ENCODE data around the gene VWA3B.
A peak's percentile ranks its signal among the peaks of the same experiment; 100 is the strongest.
"Not testable (repeated sequence)": the region's sequence is repeated elsewhere in the genome, so short reads cannot be mapped to it uniquely, and the experiment has no call there.

VWA3B gene

DNA sequence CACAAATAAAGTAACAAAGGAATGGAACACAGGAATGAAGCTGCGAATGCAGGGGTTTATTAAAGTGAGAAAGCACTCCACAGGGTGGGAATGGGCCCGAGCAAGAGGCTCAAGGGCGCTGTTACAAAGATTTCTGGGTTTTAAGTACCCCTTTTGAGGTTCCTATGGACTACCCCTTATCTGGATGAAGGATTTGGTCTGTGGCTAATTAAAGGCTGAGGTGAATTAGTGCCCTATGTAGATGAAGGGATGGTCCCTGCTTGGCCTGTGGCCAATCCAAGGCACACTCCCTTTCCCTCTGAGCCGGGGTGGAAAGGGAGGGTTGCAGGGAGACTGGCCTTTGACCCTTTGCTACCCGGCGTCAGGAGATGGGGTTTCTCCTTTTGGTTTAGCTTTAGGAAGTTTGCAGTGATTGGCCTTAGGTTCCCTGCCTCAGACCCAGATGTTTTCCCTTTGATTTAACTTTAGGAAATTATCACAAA, 211.8 kb downstream of the VWA3B start:
- no peak for DNase-seq (ENCODE audit: low read depth)

GRCh38 chr2:98299211-98299905, 212.4 kb downstream of the VWA3B start:
- DNase-seq (ENCODE audit: low read depth), result no peak

- DNase-seq (ENCODE audit: low read depth), result no peak
Observed at GRCh38 chr2:98300141-98300874, 213.3 kb downstream of the VWA3B start.

GRCh38 chr2:98301469-98301868, 214.5 kb downstream of the VWA3B start:
- no peak for DNase-seq (ENCODE audit: low read depth)

- not testable (repeated sequence) for DNase-seq (ENCODE audit: low read depth)
Observed at GRCh38 chr2:98307131-98307696, 220.2 kb downstream of the VWA3B start.

GRCh38 chr2:98308068-98308467, 221.1 kb downstream of the VWA3B start:
- DNase-seq (ENCODE audit: low read depth), result no peak

DNA sequence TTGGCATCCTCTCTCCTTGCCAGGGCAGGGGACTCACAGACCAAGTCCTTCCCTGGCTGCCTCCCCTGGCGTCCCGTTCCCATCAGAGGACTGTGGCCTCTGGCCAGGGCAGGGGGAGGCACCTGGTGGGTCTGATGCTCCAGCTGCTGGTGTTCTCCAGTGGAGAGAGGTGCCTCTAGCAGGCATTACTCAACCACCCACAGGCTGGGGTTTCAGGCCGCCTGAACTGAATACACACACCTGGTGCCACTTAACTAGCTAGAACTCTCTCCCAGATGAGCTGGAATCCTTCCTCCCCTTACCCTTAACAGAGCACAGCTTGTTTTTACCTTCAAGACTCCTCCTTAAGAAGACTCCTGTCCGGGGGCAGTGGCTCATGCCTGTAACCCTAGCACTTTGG, 221.6 kb downstream of the VWA3B start:
- no peak for DNase-seq (ENCODE audit: low read depth)

DNA sequence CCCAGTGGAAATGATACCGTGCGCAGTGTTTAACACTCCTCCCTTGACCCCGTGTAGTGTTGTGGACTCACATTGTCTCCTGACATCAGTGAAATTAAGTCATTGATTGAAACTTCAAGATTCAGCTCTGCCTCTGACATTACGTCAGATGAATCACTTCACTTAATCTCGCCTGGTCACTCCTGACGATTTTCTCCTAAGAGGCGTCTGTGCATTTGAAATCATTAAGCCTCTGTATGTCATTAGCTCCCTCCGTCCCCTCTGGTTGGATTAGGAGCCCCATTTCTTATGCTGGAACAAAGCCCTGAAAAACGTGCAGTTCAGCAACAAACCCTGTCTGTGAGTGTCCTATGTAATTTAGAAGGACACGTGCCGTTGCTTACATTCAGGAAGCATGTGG, 222.6 kb downstream of the VWA3B start:
- no peak for DNase-seq (ENCODE audit: low read depth)

DNA sequence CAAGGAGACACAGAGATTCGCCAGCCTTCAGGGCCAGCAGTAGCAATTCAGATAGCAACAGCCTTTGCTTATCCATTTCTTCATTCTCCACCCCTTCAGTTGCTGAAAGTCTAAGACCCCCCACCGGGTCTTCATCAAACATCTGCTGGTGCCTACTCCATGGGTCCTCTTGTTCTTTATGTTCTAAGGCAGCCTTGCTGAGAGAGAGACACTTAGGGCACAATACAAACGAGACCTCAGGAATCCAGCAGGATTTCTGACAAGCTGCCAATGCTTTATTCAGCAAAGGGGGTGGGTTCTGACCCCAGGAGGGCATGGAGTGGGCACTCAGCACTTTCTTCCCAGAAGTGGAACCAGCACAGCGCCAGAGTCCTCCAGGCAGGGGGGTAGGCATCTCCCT, 223.0 kb downstream of the VWA3B start:
- no peak for DNase-seq (ENCODE audit: low read depth)

DNA sequence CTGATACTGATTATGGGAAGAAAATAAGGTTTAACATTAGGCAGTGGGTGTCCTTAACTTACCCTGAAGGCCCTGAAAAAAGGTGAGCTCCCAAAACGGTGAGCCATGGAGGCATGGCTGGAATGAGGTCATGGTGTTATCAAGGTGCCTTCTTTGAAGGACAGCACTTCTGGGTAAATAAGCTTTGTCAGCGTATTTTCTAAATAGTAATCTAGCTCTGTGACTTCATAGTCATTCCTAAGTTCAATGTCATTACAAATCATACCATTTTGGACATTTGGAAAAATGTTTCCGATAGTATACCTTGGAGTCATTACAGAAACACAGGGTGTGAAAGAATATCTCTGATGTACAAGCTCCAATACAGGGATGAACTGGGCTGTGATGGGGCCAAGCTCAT, 224.1 kb downstream of the VWA3B start:
- no peak for DNase-seq (ENCODE audit: low read depth)

DNA sequence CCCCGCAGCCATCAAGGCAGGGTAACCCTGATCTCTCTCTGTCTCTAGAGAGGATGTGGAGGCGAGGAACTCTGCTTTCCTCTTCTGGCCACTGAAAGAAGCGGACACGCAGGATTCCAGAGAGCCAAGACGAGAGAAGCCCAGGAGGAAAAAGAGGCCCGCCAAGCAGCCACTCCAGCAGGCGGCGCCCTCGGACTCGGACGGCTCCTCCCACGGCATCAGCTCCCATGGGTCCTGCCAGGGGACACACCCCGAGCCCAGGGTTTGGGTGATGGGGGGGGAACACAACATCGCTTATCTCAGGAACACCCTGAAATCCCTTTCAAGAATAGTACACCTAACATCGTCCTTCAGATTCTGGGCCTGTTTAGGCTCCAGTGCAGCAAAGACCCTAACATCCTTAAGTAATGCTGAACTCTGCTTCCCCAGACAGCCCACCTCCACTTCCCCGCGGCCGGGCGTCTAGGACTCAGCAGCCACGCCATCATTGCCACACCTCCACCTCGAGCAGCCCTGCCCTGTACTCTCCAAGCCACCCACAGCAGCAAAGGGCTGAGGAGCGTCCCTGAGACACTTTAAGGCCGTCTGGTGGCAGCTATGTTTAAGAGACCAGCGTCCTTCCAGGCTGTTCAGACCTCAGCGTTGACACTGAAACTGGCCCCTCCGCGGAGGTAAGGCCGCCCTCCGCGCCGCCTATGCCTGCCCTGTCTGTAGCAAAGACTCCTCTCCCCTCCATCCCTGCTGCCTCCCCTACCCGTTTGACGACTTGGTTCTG, 225.0 kb downstream of the VWA3B start:
- no peak for DNase-seq (ENCODE audit: low read depth)

GRCh38 chr2:98313492-98314250, 226.7 kb downstream of the VWA3B start:
- DNase-seq (ENCODE audit: low read depth), result no peak

GRCh38 chr2:98314251-98314650, 227.3 kb downstream of the VWA3B start:
- DNase-seq (ENCODE audit: low read depth), result no peak

DNA sequence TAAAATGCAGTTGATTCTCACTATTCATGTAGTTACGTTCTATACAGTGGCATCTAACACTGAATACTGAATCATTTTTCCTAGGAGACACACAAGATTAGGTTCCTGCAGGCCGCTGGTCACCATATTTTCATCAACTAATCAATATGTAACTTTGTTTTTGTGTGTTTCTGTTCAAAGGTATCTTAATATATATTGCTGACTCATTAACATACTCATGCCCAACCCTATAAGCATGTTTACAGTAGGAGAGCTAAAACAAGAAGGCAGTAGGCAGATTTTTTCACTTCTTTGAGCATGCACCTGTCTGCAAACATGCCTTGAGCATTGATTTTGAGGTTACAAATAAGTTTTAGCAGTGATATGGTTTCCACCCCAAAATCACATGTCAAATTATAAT, 229.0 kb downstream of the VWA3B start:
- DNase-seq (ENCODE audit: low read depth), result no peak

DNA sequence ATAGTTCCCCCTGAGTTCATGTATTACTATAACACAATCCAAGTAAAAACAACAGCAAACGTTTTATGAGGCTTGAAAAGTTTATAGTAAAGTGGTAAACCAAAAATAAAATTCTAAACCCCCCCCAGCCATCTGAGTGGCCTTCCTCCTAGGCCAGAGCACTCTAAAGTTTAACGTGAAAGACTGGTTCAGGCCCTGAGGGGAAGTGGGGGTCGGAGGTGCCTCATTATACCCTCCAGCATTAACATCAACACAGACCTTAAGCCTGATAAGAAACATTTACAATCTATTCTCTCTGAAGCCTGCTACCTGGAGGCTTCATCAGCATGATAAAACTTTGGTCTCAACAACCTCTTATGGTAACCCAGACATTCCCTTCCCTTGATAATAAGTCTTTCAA, 230.2 kb downstream of the VWA3B start:
- DNase-seq (ENCODE audit: low read depth), result no peak

GRCh38 chr2:98320171-98320570, 233.2 kb downstream of the VWA3B start:
- DNase-seq (ENCODE audit: low read depth), result not testable (repeated sequence)

DNA sequence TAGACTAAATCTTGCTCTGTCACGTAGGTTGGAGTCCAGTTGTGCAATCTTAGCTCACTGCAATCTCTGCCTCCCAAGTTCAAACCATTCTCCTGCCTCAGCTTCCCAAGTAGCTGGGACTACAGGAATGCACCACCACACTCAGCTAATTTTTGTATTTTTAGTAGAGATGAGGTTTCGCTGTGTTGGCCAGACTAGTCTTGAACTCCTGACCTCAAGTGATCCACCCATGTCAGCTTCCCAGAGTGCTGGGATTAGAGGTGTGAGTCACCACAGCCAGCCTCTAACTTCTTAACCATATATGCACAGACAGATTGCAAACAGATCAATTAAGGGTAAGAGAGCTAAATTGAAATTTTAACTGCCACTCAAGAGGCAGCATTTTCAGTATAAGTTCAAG, 237.2 kb downstream of the VWA3B start:
- peak; percentile 39 for DNase-seq (ENCODE audit: low read depth)

GRCh38 chr2:98327776-98328175, 240.8 kb downstream of the VWA3B start:
- DNase-seq (ENCODE audit: low read depth), result no peak

DNA sequence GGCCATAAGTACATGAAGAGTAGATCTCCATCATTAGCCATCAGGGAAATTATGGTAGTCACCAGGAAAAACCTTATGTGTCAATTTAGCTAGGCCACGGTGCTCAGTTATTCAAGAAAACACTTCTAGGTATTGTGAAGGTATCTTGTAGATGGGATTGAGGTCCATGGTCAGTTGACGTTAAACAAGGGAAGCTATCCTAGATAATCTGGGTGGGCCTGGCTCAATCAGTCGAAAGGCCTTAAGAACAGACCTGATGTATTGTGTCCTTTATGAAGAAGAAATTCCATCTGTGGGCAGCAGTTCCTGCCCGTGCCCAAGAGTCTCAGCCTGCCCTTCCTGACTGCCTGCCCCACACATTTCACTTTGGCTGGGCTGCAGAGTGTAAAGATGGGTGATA, 242.6 kb downstream of the VWA3B start:
- DNase-seq (ENCODE audit: low read depth), result no peak

GRCh38 chr2:98332989-98333388, 246.0 kb downstream of the VWA3B start:
- DNase-seq (ENCODE audit: low read depth), result no peak

DNA sequence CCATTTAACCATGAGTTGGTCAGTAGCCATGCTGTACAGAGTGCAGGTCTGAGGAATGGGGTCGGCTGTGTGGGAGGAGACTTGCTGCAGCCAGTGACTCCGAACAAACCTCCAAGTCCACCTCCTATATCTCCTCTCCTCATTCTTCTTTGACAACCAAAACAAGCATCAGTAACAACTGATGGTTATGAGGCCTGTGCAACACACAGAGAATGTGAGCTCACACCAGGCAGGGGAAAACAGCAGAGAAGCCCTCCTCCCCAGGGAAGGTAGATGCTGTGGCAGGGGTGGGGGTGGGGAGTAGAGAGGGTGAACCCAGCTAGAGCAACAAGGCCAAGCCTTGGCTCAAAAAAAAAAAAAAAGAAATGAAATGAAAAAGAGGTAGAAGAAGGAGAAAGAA, 247.0 kb downstream of the VWA3B start:
- DNase-seq (ENCODE audit: low read depth), result no peak
